ENCODE results near the gene NBEA.

Gene NBEA

DNA sequence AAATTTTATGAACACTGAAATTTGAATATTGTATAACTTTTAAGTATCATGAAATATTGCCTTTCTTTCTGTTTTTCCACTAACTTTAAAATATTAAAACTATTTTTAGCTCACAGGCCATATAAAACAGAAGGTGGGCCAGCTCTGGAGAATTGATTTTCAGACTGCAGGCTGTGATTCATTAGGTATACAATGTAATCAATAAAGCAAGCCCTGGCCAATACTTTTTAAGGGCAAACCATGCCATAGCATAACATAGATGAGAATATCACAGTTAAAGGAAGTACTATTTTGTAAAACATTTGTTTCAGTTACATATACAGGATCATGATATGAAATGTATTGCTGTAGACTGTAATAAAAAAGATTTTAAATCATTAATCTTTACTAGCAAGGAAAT lies 336.8 kb downstream of the NBEA start:
- H3K36me3 ChIP-seq (ENCODE audit: control insufficient read depth in 2 of 2, insufficient read depth in 1 of 2, low read length in 2 of 2), result no peaks in the 10 kb centered on the region
- no peaks in the 10 kb centered on the region for H3K9me3 ChIP-seq (ENCODE audit: control insufficient read depth, insufficient read depth, low read depth, low read length)
- ChIA-PET POLR2A (no interaction called here), CTCF (no interaction called here)
- H3K4me3 ChIP-seq (ENCODE audit: low read depth, low read length), result no peak overlapping the region
- TF ChIP-seq ZNF24 (tag by site-specific recombination; IDR thresholded peaks at IDR 0.05) (no peak), ZNF677 (tag by site-specific recombination; IDR thresholded peaks at IDR 0.05) (no peak), RBAK (tag by site-specific recombination; IDR thresholded peaks at IDR 0.05) (no peak), ZNF792 (tag by site-specific recombination; IDR thresholded peaks at IDR 0.05) (no peak), SCRT2 (tag by site-specific recombination; IDR thresholded peaks at IDR 0.05) (no peak), ZNF555 (tag by site-specific recombination; conservative IDR thresholded peaks at IDR 0.05) (no peak), GLI2 (tag by site-specific recombination; IDR thresholded peaks at IDR 0.05; ENCODE audit: borderline replicate concordance, low read depth) (no peak), ZBTB21 (tag by site-specific recombination; IDR thresholded peaks at IDR 0.05) (no peak), GFI1B (tag by site-specific recombination; IDR thresholded peaks at IDR 0.05) (no peak), ZNF621 (tag by site-specific recombination; IDR thresholded peaks at IDR 0.05) (no peak), ZNF571 (tag by site-specific recombination; IDR thresholded peaks at IDR 0.05) (no peak)
- TF ChIP-seq, protein P1, sequence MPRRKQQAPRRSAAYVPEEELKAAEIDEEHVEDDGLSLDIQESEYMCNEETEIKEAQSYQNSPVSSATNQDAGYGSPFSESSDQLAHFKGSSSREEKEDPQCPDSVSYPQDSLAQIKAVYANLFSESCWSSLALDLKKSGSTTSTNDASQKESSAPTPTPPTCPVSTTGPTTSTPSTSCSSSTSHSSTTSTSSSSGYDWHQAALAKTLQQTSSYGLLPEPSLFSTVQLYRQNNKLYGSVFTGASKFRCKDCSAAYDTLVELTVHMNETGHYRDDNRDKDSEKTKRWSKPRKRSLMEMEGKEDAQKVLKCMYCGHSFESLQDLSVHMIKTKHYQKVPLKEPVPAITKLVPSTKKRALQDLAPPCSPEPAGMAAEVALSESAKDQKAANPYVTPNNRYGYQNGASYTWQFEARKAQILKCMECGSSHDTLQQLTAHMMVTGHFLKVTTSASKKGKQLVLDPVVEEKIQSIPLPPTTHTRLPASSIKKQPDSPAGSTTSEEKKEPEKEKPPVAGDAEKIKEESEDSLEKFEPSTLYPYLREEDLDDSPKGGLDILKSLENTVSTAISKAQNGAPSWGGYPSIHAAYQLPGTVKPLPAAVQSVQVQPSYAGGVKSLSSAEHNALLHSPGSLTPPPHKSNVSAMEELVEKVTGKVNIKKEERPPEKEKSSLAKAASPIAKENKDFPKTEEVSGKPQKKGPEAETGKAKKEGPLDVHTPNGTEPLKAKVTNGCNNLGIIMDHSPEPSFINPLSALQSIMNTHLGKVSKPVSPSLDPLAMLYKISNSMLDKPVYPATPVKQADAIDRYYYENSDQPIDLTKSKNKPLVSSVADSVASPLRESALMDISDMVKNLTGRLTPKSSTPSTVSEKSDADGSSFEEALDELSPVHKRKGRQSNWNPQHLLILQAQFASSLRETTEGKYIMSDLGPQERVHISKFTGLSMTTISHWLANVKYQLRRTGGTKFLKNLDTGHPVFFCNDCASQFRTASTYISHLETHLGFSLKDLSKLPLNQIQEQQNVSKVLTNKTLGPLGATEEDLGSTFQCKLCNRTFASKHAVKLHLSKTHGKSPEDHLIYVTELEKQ (tag by site-specific recombination; IDR thresholded peaks at IDR 0.05; ENCODE audit: borderline replicate concordance), result no peak
- TF ChIP-seq, protein P2, sequence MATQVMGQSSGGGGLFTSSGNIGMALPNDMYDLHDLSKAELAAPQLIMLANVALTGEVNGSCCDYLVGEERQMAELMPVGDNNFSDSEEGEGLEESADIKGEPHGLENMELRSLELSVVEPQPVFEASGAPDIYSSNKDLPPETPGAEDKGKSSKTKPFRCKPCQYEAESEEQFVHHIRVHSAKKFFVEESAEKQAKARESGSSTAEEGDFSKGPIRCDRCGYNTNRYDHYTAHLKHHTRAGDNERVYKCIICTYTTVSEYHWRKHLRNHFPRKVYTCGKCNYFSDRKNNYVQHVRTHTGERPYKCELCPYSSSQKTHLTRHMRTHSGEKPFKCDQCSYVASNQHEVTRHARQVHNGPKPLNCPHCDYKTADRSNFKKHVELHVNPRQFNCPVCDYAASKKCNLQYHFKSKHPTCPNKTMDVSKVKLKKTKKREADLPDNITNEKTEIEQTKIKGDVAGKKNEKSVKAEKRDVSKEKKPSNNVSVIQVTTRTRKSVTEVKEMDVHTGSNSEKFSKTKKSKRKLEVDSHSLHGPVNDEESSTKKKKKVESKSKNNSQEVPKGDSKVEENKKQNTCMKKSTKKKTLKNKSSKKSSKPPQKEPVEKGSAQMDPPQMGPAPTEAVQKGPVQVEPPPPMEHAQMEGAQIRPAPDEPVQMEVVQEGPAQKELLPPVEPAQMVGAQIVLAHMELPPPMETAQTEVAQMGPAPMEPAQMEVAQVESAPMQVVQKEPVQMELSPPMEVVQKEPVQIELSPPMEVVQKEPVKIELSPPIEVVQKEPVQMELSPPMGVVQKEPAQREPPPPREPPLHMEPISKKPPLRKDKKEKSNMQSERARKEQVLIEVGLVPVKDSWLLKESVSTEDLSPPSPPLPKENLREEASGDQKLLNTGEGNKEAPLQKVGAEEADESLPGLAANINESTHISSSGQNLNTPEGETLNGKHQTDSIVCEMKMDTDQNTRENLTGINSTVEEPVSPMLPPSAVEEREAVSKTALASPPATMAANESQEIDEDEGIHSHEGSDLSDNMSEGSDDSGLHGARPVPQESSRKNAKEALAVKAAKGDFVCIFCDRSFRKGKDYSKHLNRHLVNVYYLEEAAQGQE (tag by site-specific recombination; IDR thresholded peaks at IDR 0.05), result no peak
- TF ChIP-seq, protein P3, sequence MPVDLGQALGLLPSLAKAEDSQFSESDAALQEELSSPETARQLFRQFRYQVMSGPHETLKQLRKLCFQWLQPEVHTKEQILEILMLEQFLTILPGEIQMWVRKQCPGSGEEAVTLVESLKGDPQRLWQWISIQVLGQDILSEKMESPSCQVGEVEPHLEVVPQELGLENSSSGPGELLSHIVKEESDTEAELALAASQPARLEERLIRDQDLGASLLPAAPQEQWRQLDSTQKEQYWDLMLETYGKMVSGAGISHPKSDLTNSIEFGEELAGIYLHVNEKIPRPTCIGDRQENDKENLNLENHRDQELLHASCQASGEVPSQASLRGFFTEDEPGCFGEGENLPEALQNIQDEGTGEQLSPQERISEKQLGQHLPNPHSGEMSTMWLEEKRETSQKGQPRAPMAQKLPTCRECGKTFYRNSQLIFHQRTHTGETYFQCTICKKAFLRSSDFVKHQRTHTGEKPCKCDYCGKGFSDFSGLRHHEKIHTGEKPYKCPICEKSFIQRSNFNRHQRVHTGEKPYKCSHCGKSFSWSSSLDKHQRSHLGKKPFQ (tag by site-specific recombination; IDR thresholded peaks at IDR 0.05), result no peak
- TF ChIP-seq, protein P4, sequence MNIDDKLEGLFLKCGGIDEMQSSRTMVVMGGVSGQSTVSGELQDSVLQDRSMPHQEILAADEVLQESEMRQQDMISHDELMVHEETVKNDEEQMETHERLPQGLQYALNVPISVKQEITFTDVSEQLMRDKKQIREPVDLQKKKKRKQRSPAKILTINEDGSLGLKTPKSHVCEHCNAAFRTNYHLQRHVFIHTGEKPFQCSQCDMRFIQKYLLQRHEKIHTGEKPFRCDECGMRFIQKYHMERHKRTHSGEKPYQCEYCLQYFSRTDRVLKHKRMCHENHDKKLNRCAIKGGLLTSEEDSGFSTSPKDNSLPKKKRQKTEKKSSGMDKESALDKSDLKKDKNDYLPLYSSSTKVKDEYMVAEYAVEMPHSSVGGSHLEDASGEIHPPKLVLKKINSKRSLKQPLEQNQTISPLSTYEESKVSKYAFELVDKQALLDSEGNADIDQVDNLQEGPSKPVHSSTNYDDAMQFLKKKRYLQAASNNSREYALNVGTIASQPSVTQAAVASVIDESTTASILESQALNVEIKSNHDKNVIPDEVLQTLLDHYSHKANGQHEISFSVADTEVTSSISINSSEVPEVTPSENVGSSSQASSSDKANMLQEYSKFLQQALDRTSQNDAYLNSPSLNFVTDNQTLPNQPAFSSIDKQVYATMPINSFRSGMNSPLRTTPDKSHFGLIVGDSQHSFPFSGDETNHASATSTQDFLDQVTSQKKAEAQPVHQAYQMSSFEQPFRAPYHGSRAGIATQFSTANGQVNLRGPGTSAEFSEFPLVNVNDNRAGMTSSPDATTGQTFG (tag by site-specific recombination; IDR thresholded peaks at IDR 0.05; ENCODE audit: borderline replicate concordance), result no peak
- TF ChIP-seq, protein P5, sequence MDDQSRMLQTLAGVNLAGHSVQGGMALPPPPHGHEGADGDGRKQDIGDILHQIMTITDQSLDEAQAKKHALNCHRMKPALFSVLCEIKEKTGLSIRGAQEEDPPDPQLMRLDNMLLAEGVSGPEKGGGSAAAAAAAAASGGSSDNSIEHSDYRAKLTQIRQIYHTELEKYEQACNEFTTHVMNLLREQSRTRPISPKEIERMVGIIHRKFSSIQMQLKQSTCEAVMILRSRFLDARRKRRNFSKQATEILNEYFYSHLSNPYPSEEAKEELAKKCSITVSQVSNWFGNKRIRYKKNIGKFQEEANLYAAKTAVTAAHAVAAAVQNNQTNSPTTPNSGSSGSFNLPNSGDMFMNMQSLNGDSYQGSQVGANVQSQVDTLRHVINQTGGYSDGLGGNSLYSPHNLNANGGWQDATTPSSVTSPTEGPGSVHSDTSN (CRISPR knock-in tag; IDR thresholded peaks at IDR 0.05), result no peak
- no peaks in the 10 kb centered on the region; the same call in 1 of the 2 replicates for H3K4me1 ChIP-seq (ENCODE audit: control insufficient read depth, insufficient read depth, low read length)
- H3K27ac ChIP-seq (ENCODE audit: extremely low read depth, low read depth, low read length), result no peak overlapping the region
